ENCODE results near the gene GLIPR1L1.

GLIPR1L1 gene

GRCh38 chr12:75419841-75420240, 85.4 kb downstream of the GLIPR1L1 start:
- Histone ChIP-seq H3K36me3 (ENCODE audit: control insufficient read depth in 2 of 2, insufficient read depth in 1 of 2, low read length in 2 of 2) (no peaks in the 10 kb centered on the region), H3K9me3 (ENCODE audit: control insufficient read depth, insufficient read depth, low read depth, low read length) (no peaks in the 10 kb centered on the region), H3K4me3 (ENCODE audit: low read depth, low read length) (no peak overlapping the region), H3K4me1 (ENCODE audit: control insufficient read depth, insufficient read depth, low read length) (no peaks in the 10 kb centered on the region), H3K27ac (ENCODE audit: extremely low read depth, low read depth, low read length) (no peak overlapping the region)
- ChIA-PET CTCF (interaction anchor here (1.1 kb wide), 1 partner anchor 65 kb away, joined by 5 read pairs; no protein-coding TSS in a partner anchor), POLR2A (no interaction called here)
- no peak for TF ChIP-seq GLIS1 (tag by site-specific recombination; IDR thresholded peaks at IDR 0.05)
- TF ChIP-seq PBX3 (CRISPR knock-in tag; IDR thresholded peaks at IDR 0.05), result no peak
- TF ChIP-seq ZNF132 (tag by site-specific recombination; IDR thresholded peaks at IDR 0.05; ENCODE audit: borderline replicate concordance), result no peak
- no peak for TF ChIP-seq ZNF280D (tag by site-specific recombination; IDR thresholded peaks at IDR 0.05)
- no peak for TF ChIP-seq ZBTB8A (tag by site-specific recombination; IDR thresholded peaks at IDR 0.05)
- no peak for TF ChIP-seq ZNF623 (tag by site-specific recombination; IDR thresholded peaks at IDR 0.05)
- TF ChIP-seq MZF1 (tag by site-specific recombination; IDR thresholded peaks at IDR 0.05; ENCODE audit: borderline replicate concordance), result no peak
- no peak for TF ChIP-seq ZFP41 (tag by site-specific recombination; IDR thresholded peaks at IDR 0.05; ENCODE audit: borderline replicate concordance)
- no peak for TF ChIP-seq ZNF449 (tag by site-specific recombination; IDR thresholded peaks at IDR 0.05)
- no peak for TF ChIP-seq ZNF544 (tag by site-specific recombination; IDR thresholded peaks at IDR 0.05)
- no peak for TF ChIP-seq ZNF843 (tag by site-specific recombination; IDR thresholded peaks at IDR 0.05)
